A549 (cell line): ENCODE results near the gene STAB2. TPM values are rescaled to one million over a fixed set of nuclear protein-coding genes. Genes with fewer than 3 reads are reported as not detected.

Source experiments
- ATAC-seq, 2 experiments: fragments of 200-7000 bp in 1 of 2; fragments of >200 bp in 1 of 2; cut with Nextera tagmentation in 1 of 2; cut with Tn5 transposase in 1 of 2; 3 replicates each; pipeline versions ENCODE4 v1.8.0 to v1.9.1; 2018 to 2020; ENCODE audit warnings: mild to moderate bottlenecking in 1 of 2, moderate library complexity in 1 of 2
- CTCF ChIA-PET: fragments of 300-600 bp; sonication (Branson Sonifier 250); formaldehyde crosslinking; extraction: SDS; loops from one replicate; lab custom pipeline; 2021; ENCODE audit warnings: antibody characterized with exemption, inconsistent platforms; lab: Yijun Ruan, JAX
- POLR2A ChIA-PET: fragments of 350-600 bp; formaldehyde crosslinking; extraction: SDS; loops from one replicate; lab custom pipeline; 2021; ENCODE audit warnings: antibody characterized with exemption, inconsistent platforms; lab: Yijun Ruan, JAX
- DNase-seq, 2 experiments: peaks; one replicate each; pipeline versions ENCODE4 v3.0.0 to v3.0.0-alpha.2; 2011 to 2016; ENCODE audit warnings: low read depth in 1 of 2, low spot score in 1 of 2
- FAIRE-seq: peaks from 2 replicates; lab custom pipeline; 2011; peaks lifted over from hg19 to GRCh38; lab: Jason Lieb, UNC
- H3K27ac ChIP-seq, 2 experiments: fragments of >200 bp; sonication (Bioruptor Twin); formaldehyde crosslinking; 3 replicates each; pipeline ENCODE4 v1.5.1; 2016 to 2017
- H3K4me1 ChIP-seq: fragments of >200 bp; sonication (Bioruptor Twin); formaldehyde crosslinking; 3 replicates; pipeline ENCODE4 v1.6.1; 2016
- H3K4me2 ChIP-seq: fragments of >200 bp; sonication (Bioruptor Twin); formaldehyde crosslinking; 3 replicates; pipeline ENCODE4 v1.6.1; 2016
- H3K4me3 ChIP-seq: fragments of >200 bp; sonication (Bioruptor Twin); formaldehyde crosslinking; 3 replicates; pipeline ENCODE4 v1.5.1; 2016
- H3K9me3 ChIP-seq: fragments of >200 bp; sonication (Bioruptor Twin); formaldehyde crosslinking; 3 replicates; pipeline ENCODE4 v1.6.1; 2016
- CHD2 ChIP-seq: fragments of 150-350 bp; IDR thresholded peaks from 2 replicates; pipeline ENCODE4 v1.6.1; 2014; ENCODE audit warnings: low read length; ENCODE audit not compliant: partially characterized antibody
- EHF ChIP-seq: fragments of 250-450 bp; sonication (Bioruptor Pico); IDR thresholded peaks from 2 replicates; pipeline ENCODE4 v1.5.0; 2020; ENCODE audit warnings: mild to moderate bottlenecking
- EHMT2 ChIP-seq: fragments of 200-600 bp; sonication (generic); IDR thresholded peaks from 2 replicates; pipeline ENCODE4 v1.6.1; 2016; ENCODE audit warnings: antibody characterized with exemption, low read depth, mild to moderate bottlenecking, moderate library complexity
- FOSB ChIP-seq: fragments of 250-450 bp; sonication (Bioruptor Pico); IDR thresholded peaks from 2 replicates; pipeline ENCODE4 v1.5.0; 2020; ENCODE audit warnings: mild to moderate bottlenecking, moderate library complexity
- HDAC2 ChIP-seq: fragments of 200-600 bp; sonication (generic); IDR thresholded peaks from 2 replicates; pipeline ENCODE4 v1.6.1; 2016
- HOXB5 ChIP-seq: fragments of 250-450 bp; sonication (Bioruptor Pico); IDR thresholded peaks from 2 replicates; pipeline ENCODE4 v1.5.0; 2020; ENCODE audit warnings: mild to moderate bottlenecking, moderate library complexity
- JUN ChIP-seq, 2 experiments: fragments of >200 bp; sonication (Bioruptor Twin); formaldehyde crosslinking; IDR thresholded peaks; 2 replicates in 1 of 2; 3 replicates in 1 of 2; pipeline ENCODE4 v1.6.1; 2016 to 2017
- JUNB ChIP-seq: fragments of >200 bp; sonication (Bioruptor Twin); formaldehyde crosslinking; IDR thresholded peaks from 2 replicates; pipeline ENCODE4 v1.6.1; 2016
- MAFK ChIP-seq: fragments of 450-650 bp; IDR thresholded peaks from 2 replicates; pipeline ENCODE4 v1.6.1; 2014; ENCODE audit not compliant: partially characterized antibody
- POLR2A ChIP-seq: IDR thresholded peaks from 2 replicates; pipeline ENCODE4 v1.6.1; 2012; ENCODE audit warnings: mild to moderate bottlenecking, low read length
- RAD21 ChIP-seq, 2 experiments: fragments of >200 bp in 1 of 2; sonication (Bioruptor Twin) in 1 of 2; formaldehyde crosslinking in 1 of 2; IDR thresholded peaks in 1 of 2; conservative IDR thresholded peaks in 1 of 2; 2 replicates in 1 of 2; 3 replicates in 1 of 2; pipeline ENCODE4 v1.6.1; 2012 to 2018; ENCODE audit warnings: inconsistent platforms in 1 of 2
- SMC3 ChIP-seq: fragments of >200 bp; sonication (Bioruptor Twin); formaldehyde crosslinking; IDR thresholded peaks from 3 replicates; pipeline ENCODE4 v1.6.1; 2018; ENCODE audit warnings: inconsistent platforms
- TP53 ChIP-seq: fragments of 250-450 bp; sonication (Bioruptor Pico); IDR thresholded peaks from 2 replicates; pipeline ENCODE4 v1.5.0; 2021; ENCODE audit warnings: mild to moderate bottlenecking, moderate library complexity
- ZC3H11A ChIP-seq: fragments of 450-650 bp; IDR thresholded peaks from 2 replicates; pipeline ENCODE4 v1.6.1; 2014; ENCODE audit warnings: antibody characterized with exemption, mild to moderate bottlenecking
- ZFP36 ChIP-seq: fragments of 450-650 bp; IDR thresholded peaks from 2 replicates; pipeline ENCODE4 v1.6.1; 2014; ENCODE audit warnings: borderline replicate concordance; ENCODE audit not compliant: partially characterized antibody
- WGBS: methylation state at CpG from one replicate; pipeline ENCODE4 v1.1.6; 2017; ENCODE audit errors: missing lambda C conversion rate; 5-methylcytosine and 5-hydroxymethylcytosine counted together
- polyA plus RNA-seq, 4 experiments: library from polyadenylated mRNA; depleted of rRNA in 3 of 4; stranded (reverse); fragments of >200 nt; fragmentation: RNase III in 1 of 4; extraction: RNeasy Plus Mini Kit Qiagen cat#74134 plus additional on column Dnase treatment in 1 of 4; gene quantifications; 2 replicates in 3 of 4; 3 replicates in 1 of 4; pipeline ENCODE4 v1.2.3, GENCODE V29; 2011 to 2017
- TF ChIP-seq, protein P1 (sequence below): fragments of 250-450 bp; sonication (Bioruptor Pico); IDR thresholded peaks from 2 replicates; pipeline ENCODE4 v1.5.0; 2020; ENCODE audit warnings: low read depth, mild to moderate bottlenecking, moderate library complexity
- TF ChIP-seq, protein P2 (sequence below): fragments of >200 bp; sonication (Bioruptor Twin); formaldehyde crosslinking; IDR thresholded peaks from 3 replicates; pipeline ENCODE4 v1.5.1; 2016
- TF ChIP-seq, protein P3 (sequence below): fragments of 150-350 bp; IDR thresholded peaks from 2 replicates; pipeline ENCODE4 v1.6.1; 2014; ENCODE audit warnings: low read depth, mild to moderate bottlenecking, low read length
- TF ChIP-seq, protein P4 (sequence below): IDR thresholded peaks from 2 replicates; pipeline ENCODE4 v1.6.1; 2012

Gene STAB2
- polyA plus RNA-seq, 2 of the 4 experiments (the other 2 are of a cell fraction): not detected

DNA sequence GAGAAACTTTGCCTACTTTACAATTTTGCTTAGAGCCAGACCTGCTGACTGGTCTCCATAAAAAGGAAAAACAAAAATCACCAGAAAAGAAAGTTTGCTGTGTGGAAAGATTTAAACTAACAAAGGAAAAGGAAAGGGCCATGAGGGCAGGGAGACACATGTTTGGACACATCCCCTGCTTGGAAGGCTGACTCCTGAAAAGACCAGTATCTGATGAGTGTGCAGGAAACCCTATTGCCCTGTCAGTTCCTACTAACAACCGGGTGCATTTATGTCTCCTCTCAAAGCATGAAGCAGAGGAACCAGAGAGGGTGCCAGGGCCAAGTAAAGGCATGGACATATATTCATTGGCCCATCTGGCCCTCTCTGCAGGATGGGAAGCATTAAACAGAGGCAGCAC is 7.0 kb upstream of the STAB2 start:
- Histone ChIP-seq H3K4me3 (no peak overlapping the region), H3K9me3 (no peaks in the 10 kb centered on the region), H3K4me1 (no peaks in the 10 kb centered on the region)
- ATAC-seq: no peak
- POLR2A ChIA-PET: no interaction called here
- WGBS: 39% methylated on average over 1 of the region's 1 CpG
- CTCF ChIA-PET: no interaction called here
- FAIRE-seq: no peak
- no peak for TF ChIP-seq EHMT2
- TF ChIP-seq JUNB: no peak
- TF ChIP-seq ZC3H11A: no peak
- TF ChIP-seq EHF (CRISPR knock-in tag): no peak
- no peak for TF ChIP-seq ZFP36
- TF ChIP-seq, protein P1, sequence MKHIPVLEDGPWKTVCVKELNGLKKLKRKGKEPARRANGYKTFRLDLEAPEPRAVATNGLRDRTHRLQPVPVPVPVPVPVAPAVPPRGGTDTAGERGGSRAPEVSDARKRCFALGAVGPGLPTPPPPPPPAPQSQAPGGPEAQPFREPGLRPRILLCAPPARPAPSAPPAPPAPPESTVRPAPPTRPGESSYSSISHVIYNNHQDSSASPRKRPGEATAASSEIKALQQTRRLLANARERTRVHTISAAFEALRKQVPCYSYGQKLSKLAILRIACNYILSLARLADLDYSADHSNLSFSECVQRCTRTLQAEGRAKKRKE (CRISPR knock-in tag): no peak
- no peak for TF ChIP-seq SMC3
- TF ChIP-seq, all 56 proteins: peak for 0
- DNase-seq: no peak
- Histone ChIP-seq H3K4me2 (no peak overlapping the region), H3K27ac (no peak overlapping the region)

DNA sequence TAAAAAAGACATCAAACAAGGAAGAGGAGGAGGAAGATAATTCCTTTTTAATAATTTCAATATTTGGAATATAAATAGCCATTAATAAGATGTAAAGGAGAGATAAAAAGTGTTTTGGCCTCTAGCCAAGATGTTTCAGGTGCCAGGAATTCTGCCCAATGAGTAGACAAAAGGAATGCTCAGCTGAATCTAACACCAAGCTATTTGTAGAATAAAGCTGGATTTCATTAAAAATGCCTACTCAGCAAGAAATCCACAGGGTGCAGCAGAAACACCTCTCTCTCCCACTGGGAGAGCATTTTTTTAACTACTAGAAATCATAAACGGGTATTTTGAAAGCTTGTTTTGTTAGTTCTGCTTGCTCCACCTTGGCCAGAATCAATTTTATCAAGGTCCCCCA is 4.1 kb upstream of the STAB2 start:
- ATAC-seq (no peak), DNase-seq (no peak), FAIRE-seq (no peak)
- TF ChIP-seq MAFK: peak; percentile 98
- no peak for TF ChIP-seq RAD21 (conservative IDR thresholded peaks at IDR 0.05 in 1 of 2, IDR thresholded peaks at IDR 0.05 in 1 of 2)
- WGBS: 5% methylated on average over 1 of the region's 1 CpG
- Histone ChIP-seq H3K9me3 (no peaks in the 10 kb centered on the region), H3K4me2 (no peak overlapping the region), H3K27ac (no peak overlapping the region), H3K4me3 (no peak overlapping the region), H3K4me1 (no peaks in the 10 kb centered on the region)
- POLR2A ChIA-PET: no interaction called here
- CTCF ChIA-PET: interaction anchor here (0.8 to 1.2 kb wide), 2 partner anchors 8 to 34 kb away, joined by 4 to 6 read pairs; no protein-coding TSS in a partner anchor

DNA sequence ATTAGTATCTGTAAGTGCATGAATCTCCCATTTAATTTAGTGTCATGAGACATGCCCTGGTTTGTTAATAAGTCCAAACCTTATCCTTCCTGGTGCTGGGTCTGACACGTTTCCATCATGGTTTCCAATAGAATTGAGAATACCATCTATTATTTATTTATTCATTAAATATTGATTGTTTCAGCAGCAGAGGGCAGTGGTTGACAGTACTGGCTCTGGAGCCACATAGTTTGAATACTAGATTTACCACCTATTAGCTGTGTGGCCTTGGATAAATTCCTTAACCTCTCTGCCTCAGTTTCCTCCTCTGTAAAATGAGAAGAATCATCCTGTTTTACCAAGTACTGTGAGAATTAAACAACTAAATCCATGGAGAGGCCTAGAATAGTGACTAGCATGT is 941 bp upstream of the STAB2 start:
- DNase-seq: no peak
- no peaks in the 10 kb centered on the region for H3K4me1 ChIP-seq
- ChIA-PET CTCF (interaction anchor here (0.7 to 4.3 kb wide), 4 partner anchors 12 to 415 kb away, joined by 3 to 30 read pairs (median 4); no protein-coding TSS in a partner anchor), POLR2A (no interaction called here)
- H3K27ac ChIP-seq: no peak overlapping the region
- WGBS: 37% methylated on average over 1 of the region's 1 CpG
- no peaks in the 10 kb centered on the region for H3K9me3 ChIP-seq
- no peak; a peak in 1 of 6 replicates for ATAC-seq
- TF ChIP-seq, protein P2, sequence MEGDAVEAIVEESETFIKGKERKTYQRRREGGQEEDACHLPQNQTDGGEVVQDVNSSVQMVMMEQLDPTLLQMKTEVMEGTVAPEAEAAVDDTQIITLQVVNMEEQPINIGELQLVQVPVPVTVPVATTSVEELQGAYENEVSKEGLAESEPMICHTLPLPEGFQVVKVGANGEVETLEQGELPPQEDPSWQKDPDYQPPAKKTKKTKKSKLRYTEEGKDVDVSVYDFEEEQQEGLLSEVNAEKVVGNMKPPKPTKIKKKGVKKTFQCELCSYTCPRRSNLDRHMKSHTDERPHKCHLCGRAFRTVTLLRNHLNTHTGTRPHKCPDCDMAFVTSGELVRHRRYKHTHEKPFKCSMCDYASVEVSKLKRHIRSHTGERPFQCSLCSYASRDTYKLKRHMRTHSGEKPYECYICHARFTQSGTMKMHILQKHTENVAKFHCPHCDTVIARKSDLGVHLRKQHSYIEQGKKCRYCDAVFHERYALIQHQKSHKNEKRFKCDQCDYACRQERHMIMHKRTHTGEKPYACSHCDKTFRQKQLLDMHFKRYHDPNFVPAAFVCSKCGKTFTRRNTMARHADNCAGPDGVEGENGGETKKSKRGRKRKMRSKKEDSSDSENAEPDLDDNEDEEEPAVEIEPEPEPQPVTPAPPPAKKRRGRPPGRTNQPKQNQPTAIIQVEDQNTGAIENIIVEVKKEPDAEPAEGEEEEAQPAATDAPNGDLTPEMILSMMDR: 0 out of 3 replicates have a peak, but pooled peaks have one; percentile 6
- TF ChIP-seq RAD21 (conservative IDR thresholded peaks at IDR 0.05 in 1 of 2, IDR thresholded peaks at IDR 0.05 in 1 of 2): peak; percentile 27 to 42; a peak in 3 of 5 replicates
- no peak for TF ChIP-seq CHD2
- FAIRE-seq: no peak
- H3K4me2 ChIP-seq: no peak overlapping the region
- no peak overlapping the region for H3K4me3 ChIP-seq

DNA sequence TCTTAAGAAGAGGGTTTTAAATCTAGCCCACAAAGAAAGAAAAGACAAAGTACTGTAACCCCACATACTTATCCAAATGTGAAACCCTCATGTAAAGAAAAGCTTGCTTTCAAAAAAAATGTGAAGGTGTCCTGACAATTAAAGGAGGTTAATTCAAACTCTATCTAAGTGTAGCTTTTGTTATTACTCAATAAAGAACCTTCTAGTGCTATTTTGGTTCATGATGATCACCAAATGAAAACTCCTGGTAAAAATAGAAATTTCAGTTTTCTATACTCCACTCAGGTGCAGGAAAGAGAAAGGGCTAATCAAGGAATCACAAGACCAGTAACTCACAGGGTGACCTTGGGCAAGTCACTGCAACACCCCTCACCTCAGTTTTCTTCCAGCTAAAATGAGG is 1.6 kb downstream of the STAB2 start:
- Histone ChIP-seq H3K4me1 (no peaks in the 10 kb centered on the region), H3K4me3 (no peak overlapping the region), H3K27ac (no peak overlapping the region), H3K4me2 (no peak overlapping the region), H3K9me3 (no peaks in the 10 kb centered on the region)
- ChIA-PET CTCF (interaction anchor here (4.3 kb wide), 1 partner anchor 14 kb away, joined by 30 read pairs; no protein-coding TSS in a partner anchor), POLR2A (no interaction called here)
- no peak for DNase-seq
- no peak for FAIRE-seq
- ATAC-seq: no peak
- TF ChIP-seq FOSB (no peak), HOXB5 (CRISPR knock-in tag) (no peak), TP53 (CRISPR knock-in tag) (no peak), POLR2A (no peak), JUN (IDR thresholded peaks at IDR 0.05) (no peak), JUNB (no peak), HDAC2 (no peak)
- TF ChIP-seq, protein P3, sequence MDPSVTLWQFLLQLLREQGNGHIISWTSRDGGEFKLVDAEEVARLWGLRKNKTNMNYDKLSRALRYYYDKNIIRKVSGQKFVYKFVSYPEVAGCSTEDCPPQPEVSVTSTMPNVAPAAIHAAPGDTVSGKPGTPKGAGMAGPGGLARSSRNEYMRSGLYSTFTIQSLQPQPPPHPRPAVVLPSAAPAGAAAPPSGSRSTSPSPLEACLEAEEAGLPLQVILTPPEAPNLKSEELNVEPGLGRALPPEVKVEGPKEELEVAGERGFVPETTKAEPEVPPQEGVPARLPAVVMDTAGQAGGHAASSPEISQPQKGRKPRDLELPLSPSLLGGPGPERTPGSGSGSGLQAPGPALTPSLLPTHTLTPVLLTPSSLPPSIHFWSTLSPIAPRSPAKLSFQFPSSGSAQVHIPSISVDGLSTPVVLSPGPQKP: no peak
- TF ChIP-seq, protein P4, sequence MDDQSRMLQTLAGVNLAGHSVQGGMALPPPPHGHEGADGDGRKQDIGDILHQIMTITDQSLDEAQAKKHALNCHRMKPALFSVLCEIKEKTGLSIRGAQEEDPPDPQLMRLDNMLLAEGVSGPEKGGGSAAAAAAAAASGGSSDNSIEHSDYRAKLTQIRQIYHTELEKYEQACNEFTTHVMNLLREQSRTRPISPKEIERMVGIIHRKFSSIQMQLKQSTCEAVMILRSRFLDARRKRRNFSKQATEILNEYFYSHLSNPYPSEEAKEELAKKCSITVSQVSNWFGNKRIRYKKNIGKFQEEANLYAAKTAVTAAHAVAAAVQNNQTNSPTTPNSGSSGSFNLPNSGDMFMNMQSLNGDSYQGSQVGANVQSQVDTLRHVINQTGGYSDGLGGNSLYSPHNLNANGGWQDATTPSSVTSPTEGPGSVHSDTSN: no peak
